Measurements from ENCODE around the gene ENDOG.
A peak's percentile ranks its signal among the peaks of the same experiment; 100 is the strongest.

Gene ENDOG

DNA sequence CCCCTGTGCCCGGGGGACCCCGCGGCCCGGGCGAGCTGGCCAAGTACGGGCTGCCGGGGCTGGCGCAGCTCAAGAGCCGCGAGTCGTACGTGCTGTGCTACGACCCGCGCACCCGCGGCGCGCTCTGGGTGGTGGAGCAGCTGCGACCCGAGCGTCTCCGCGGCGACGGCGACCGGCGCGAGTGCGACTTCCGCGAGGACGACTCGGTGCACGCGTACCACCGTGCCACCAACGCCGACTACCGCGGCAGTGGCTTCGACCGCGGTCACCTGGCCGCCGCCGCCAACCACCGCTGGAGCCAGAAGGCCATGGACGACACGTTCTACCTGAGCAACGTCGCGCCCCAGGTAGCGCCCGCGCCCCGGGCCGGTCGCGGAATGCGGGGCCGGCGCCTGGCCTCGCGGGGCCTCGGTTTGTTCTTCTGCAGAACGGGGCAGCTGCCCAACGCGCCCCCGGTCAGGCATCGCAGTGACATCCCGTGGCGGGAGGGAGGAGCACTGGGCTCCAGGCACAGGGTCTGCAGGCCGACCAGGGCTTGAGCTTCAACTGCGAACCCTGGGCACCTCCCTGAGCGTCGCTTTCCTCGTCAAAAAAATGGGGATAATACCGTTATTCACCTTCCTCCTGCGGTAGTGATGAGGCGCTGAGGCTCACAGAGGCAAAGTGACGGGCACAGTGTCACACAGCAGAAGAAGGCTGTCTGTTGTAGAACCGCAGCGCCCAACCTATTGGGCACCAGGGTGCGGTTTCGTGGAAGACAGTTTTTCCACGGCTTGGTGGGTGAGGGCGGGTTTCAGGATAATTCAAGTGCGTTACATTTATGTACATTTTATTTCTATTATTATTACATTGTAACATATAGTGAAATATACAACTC is 777 bp downstream of the ENDOG start:
- Histone ChIP-seq H3K9me2 (replicated peaks; ENCODE audit: insufficient read depth, low read length) (no peaks in the 10 kb centered on the region), H3K9ac (ENCODE audit: low read length) (peak overlapping the region; percentile 45; the same call in 1 of the 2 replicates), H3K36me3 (replicated peaks; ENCODE audit: insufficient read depth, low read length) (no peaks in the 10 kb centered on the region), H3K4me1 (ENCODE audit: low read length) (peaks cover 6% of the 10 kb centered on the region; the same call in 1 of the 2 replicates), H3K79me2 (ENCODE audit: low read length) (peaks cover 7% of the 10 kb centered on the region), H3K9me3 (replicated peaks; ENCODE audit: insufficient read depth, low read length) (no peaks in the 10 kb centered on the region), H3K27ac (ENCODE audit: low read length) (no peak overlapping the region), H3F3A (ENCODE audit: insufficient read depth, low read length) (no peaks in the 10 kb centered on the region), H4K20me1 (ENCODE audit: insufficient read depth, low read length) (no peaks in the 10 kb centered on the region), H3K4me3 (ENCODE audit: low read length) (peak overlapping the region; percentile 72), H3K27me3 (replicated peaks; ENCODE audit: insufficient read depth, low read length) (no peaks in the 10 kb centered on the region), H3K4me2 (ENCODE audit: low read depth, low read length) (peak overlapping the region; percentile 99), H2AFZ (ENCODE audit: low read length) (peak overlapping the region; percentile 78)
- TF ChIP-seq EZH2phosphoT487 (IDR thresholded peaks at IDR 0.05; ENCODE audit: low read length) (no peak), EZH2 (optimal IDR thresholded peaks at IDR 0.05; ENCODE audit: low read depth, low read length) (no peak)
- TF ChIP-seq, protein P1, sequence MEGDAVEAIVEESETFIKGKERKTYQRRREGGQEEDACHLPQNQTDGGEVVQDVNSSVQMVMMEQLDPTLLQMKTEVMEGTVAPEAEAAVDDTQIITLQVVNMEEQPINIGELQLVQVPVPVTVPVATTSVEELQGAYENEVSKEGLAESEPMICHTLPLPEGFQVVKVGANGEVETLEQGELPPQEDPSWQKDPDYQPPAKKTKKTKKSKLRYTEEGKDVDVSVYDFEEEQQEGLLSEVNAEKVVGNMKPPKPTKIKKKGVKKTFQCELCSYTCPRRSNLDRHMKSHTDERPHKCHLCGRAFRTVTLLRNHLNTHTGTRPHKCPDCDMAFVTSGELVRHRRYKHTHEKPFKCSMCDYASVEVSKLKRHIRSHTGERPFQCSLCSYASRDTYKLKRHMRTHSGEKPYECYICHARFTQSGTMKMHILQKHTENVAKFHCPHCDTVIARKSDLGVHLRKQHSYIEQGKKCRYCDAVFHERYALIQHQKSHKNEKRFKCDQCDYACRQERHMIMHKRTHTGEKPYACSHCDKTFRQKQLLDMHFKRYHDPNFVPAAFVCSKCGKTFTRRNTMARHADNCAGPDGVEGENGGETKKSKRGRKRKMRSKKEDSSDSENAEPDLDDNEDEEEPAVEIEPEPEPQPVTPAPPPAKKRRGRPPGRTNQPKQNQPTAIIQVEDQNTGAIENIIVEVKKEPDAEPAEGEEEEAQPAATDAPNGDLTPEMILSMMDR (IDR thresholded peaks at IDR 0.05; ENCODE audit: low read length), result no peak; the same call in 1 of the 2 replicates
- peak; percentile 54 for DNase-seq

GRCh38 chr9:128819716-128820664 is 1.7 kb downstream of the ENDOG start:
- H3K79me2 ChIP-seq (ENCODE audit: low read length), result peaks cover 7% of the 10 kb centered on the region
- TF ChIP-seq EZH2phosphoT487 (IDR thresholded peaks at IDR 0.05; ENCODE audit: low read length), result no peak
- TF ChIP-seq, protein P1 (IDR thresholded peaks at IDR 0.05; ENCODE audit: low read length), result no peak
- TF ChIP-seq EZH2 (optimal IDR thresholded peaks at IDR 0.05; ENCODE audit: low read depth, low read length), result no peak
- no peak overlapping the region for H3K4me3 ChIP-seq (ENCODE audit: low read length)
- no peak for DNase-seq
- no peaks in the 10 kb centered on the region for H4K20me1 ChIP-seq (ENCODE audit: insufficient read depth, low read length)
- no peak overlapping the region for H2AFZ ChIP-seq (ENCODE audit: low read length)
- H3K9me2 ChIP-seq (replicated peaks; ENCODE audit: insufficient read depth, low read length), result no peaks in the 10 kb centered on the region
- H3F3A ChIP-seq (ENCODE audit: insufficient read depth, low read length), result no peaks in the 10 kb centered on the region
- H3K36me3 ChIP-seq (replicated peaks; ENCODE audit: insufficient read depth, low read length), result no peaks in the 10 kb centered on the region
- H3K27ac ChIP-seq (ENCODE audit: low read length), result no peak overlapping the region
- no peak overlapping the region; the same call in 1 of the 2 replicates for H3K4me2 ChIP-seq (ENCODE audit: low read depth, low read length)
- H3K27me3 ChIP-seq (replicated peaks; ENCODE audit: insufficient read depth, low read length), result no peaks in the 10 kb centered on the region
- H3K4me1 ChIP-seq (ENCODE audit: low read length), result peaks cover 6% of the 10 kb centered on the region; the same call in 1 of the 2 replicates
- no peaks in the 10 kb centered on the region for H3K9me3 ChIP-seq (replicated peaks; ENCODE audit: insufficient read depth, low read length)
- H3K9ac ChIP-seq (ENCODE audit: low read length), result no peak overlapping the region

- Histone ChIP-seq H3K9me2 (replicated peaks; ENCODE audit: insufficient read depth, low read length) (no peaks in the 10 kb centered on the region), H3K4me2 (ENCODE audit: low read depth, low read length) (no peak overlapping the region), H4K20me1 (ENCODE audit: insufficient read depth, low read length) (no peaks in the 10 kb centered on the region), H3F3A (ENCODE audit: insufficient read depth, low read length) (no peaks in the 10 kb centered on the region), H2AFZ (ENCODE audit: low read length) (no peak overlapping the region), H3K9me3 (replicated peaks; ENCODE audit: insufficient read depth, low read length) (no peaks in the 10 kb centered on the region), H3K27me3 (replicated peaks; ENCODE audit: insufficient read depth, low read length) (no peaks in the 10 kb centered on the region), H3K79me2 (ENCODE audit: low read length) (peaks cover 7% of the 10 kb centered on the region), H3K36me3 (replicated peaks; ENCODE audit: insufficient read depth, low read length) (no peaks in the 10 kb centered on the region; the same call in 1 of the 2 replicates), H3K27ac (ENCODE audit: low read length) (no peak overlapping the region), H3K9ac (ENCODE audit: low read length) (no peak overlapping the region), H3K4me1 (ENCODE audit: low read length) (peaks cover 6% of the 10 kb centered on the region; the same call in 1 of the 2 replicates), H3K4me3 (ENCODE audit: low read length) (no peak overlapping the region)
- no peak for DNase-seq
- TF ChIP-seq EZH2 (optimal IDR thresholded peaks at IDR 0.05; ENCODE audit: low read depth, low read length) (no peak), EZH2phosphoT487 (IDR thresholded peaks at IDR 0.05; ENCODE audit: low read length) (no peak)
- TF ChIP-seq, protein P1 (IDR thresholded peaks at IDR 0.05; ENCODE audit: low read length), result no peak
These were observed 2.6 kb downstream of the ENDOG start for GRCh38 chr9:128820665-128821583.
